ENCODE measurements around the gene MYO16.

- TF ChIP-seq CTCF (IDR thresholded peaks at IDR 0.05), result no peak
- TF ChIP-seq POLR2A (IDR thresholded peaks at IDR 0.05), result no peak
Measured at GRCh38 chr13:109160887-109161669, 531.7 kb downstream of the MYO16 start.
